ENCODE results near the gene CTNND2. TPM values are rescaled to one million over a fixed set of nuclear protein-coding genes. Genes with fewer than 3 reads are reported as not detected.

Gene CTNND2
- total and polyA plus RNA-seq, 10 donors: 0.93 to 51.0 (median 21.5) TPM

DNA sequence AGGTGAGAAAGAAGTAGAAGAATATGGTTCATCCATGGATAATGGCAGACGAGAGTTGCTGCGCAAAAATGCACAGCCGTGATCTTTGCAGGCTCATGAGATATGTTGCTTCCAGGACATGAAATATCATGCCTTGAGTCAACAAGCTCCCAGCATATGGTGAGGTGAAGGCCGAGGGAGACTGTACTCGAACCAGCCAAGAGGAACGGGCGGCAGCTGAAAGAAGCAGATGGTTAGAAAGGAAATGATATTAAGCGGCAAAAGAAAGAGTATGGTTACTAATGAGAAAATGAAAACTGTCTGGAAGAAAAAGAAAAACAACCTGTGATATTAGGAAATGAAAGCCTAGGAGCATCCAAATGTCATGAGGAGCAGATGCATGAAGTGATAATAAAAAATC is 798.5 kb downstream of the CTNND2 start:
- peaks cover 0 to 7% (median 0%) of the 10 kb centered on the region in 6 donors for H3K36me3 ChIP-seq
- no peaks in the 10 kb centered on the region for H3K27me3 ChIP-seq (replicated peaks in 1 of 7)
- no peaks in the 10 kb centered on the region for H3K4me1 ChIP-seq
- no peak overlapping the region for H3K4me3 ChIP-seq
- H3K9me3 ChIP-seq: no peaks in the 10 kb centered on the region
- TF ChIP-seq POLR2AphosphoS5 (IDR thresholded peaks at IDR 0.05) (no peak), POLR2A (IDR thresholded peaks at IDR 0.05) (no peak)
- TF ChIP-seq, protein P1, sequence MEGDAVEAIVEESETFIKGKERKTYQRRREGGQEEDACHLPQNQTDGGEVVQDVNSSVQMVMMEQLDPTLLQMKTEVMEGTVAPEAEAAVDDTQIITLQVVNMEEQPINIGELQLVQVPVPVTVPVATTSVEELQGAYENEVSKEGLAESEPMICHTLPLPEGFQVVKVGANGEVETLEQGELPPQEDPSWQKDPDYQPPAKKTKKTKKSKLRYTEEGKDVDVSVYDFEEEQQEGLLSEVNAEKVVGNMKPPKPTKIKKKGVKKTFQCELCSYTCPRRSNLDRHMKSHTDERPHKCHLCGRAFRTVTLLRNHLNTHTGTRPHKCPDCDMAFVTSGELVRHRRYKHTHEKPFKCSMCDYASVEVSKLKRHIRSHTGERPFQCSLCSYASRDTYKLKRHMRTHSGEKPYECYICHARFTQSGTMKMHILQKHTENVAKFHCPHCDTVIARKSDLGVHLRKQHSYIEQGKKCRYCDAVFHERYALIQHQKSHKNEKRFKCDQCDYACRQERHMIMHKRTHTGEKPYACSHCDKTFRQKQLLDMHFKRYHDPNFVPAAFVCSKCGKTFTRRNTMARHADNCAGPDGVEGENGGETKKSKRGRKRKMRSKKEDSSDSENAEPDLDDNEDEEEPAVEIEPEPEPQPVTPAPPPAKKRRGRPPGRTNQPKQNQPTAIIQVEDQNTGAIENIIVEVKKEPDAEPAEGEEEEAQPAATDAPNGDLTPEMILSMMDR (IDR thresholded peaks at IDR 0.05 in 8 of 11, conservative IDR thresholded peaks at IDR 0.05 in 3 of 11): no peak
- no peak for DNase-seq
- WGBS, 5 donors: 90 to 96% (median 91%) methylated on average over 8 of the region's 8 CpGs
- intact Hi-C loops (cut with DNase I; ENCODE audit: low total_unique reads): no loop called here
- no peak overlapping the region for H3K27ac ChIP-seq

DNA sequence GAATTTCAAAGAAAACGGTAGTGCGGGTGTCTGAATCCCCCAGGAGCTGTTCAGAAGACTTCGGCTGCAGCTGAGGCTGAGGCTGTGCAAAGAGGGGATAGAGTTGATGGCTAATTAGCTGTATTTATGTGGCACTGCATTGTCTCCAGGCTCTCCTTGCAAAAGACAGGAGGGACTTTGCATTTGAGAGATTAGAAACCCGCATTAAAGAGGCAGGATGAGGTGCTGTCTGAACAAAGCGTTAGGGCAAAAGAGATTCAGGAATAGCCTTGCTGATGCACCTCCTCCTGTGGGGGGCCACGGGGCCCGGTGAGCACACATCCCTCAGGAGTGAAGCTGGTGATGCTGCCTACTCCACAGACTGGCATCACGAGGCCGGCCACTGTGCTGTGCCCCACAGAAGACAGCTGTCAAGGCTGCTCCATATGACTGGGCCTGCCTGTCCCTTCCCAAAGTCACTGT is 799.6 kb downstream of the CTNND2 start:
- Histone ChIP-seq H3K36me3 (no peaks in the 10 kb centered on the region), H3K9me3 (no peaks in the 10 kb centered on the region), H3K4me3 (no peak overlapping the region), H3K4me1 (peaks cover 0 to 5% (median 0%) of the 10 kb centered on the region in 6 donors), H3K27me3 (replicated peaks in 1 of 7) (no peaks in the 10 kb centered on the region), H3K27ac (no peak overlapping the region)
- intact Hi-C loops (cut with DNase I; ENCODE audit: low total_unique reads): no loop called here
- DNase-seq: no peak
- 86 to 93% (median 90%) methylated on average over 9 of the region's 9 CpGs for WGBS, 5 donors
- TF ChIP-seq POLR2AphosphoS5 (IDR thresholded peaks at IDR 0.05): no peak
- TF ChIP-seq, protein P1 (IDR thresholded peaks at IDR 0.05 in 8 of 11, conservative IDR thresholded peaks at IDR 0.05 in 3 of 11): no peak
- no peak for TF ChIP-seq POLR2A (IDR thresholded peaks at IDR 0.05)

DNA sequence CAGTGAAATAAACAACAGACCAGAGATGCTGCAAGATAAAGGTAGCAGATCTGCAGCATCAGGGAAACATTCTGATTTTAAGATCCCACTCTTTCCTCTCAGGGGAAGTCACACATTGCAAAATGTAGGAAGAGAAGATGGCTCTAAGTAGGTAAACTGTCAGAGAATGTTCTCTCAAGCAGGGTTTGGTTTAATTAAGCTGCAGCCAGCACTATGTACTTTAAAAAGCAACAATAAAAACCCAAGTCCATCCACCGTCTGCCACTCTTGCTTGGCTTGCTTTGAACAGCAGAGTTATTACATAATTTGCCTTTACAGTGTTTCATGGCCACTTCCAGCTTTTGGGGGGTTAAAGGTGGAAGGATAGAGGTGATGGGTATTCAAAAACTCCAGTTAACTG is 800.0 kb downstream of the CTNND2 start:
- Histone ChIP-seq H3K4me1 (peaks cover 0 to 5% (median 0%) of the 10 kb centered on the region in 6 donors), H3K36me3 (no peaks in the 10 kb centered on the region), H3K27ac (no peak overlapping the region), H3K4me3 (no peak overlapping the region), H3K9me3 (no peaks in the 10 kb centered on the region), H3K27me3 (replicated peaks in 1 of 7) (no peaks in the 10 kb centered on the region)
- intact Hi-C loops (cut with DNase I; ENCODE audit: low total_unique reads): no loop called here
- no peak for DNase-seq
- TF ChIP-seq, protein P1 (IDR thresholded peaks at IDR 0.05 in 8 of 11, conservative IDR thresholded peaks at IDR 0.05 in 3 of 11): no peak
- TF ChIP-seq POLR2AphosphoS5 (IDR thresholded peaks at IDR 0.05) (no peak), POLR2A (IDR thresholded peaks at IDR 0.05) (no peak)
- WGBS, 5 donors: 83 to 94% (median 91%) methylated on average over 1 of the region's 1 CpG

- Histone ChIP-seq H3K9me3 (peaks cover 0 to 20% (median 10%) of the 10 kb centered on the region in 8 donors), H3K36me3 (no peaks in the 10 kb centered on the region), H3K4me1 (no peaks in the 10 kb centered on the region), H3K27me3 (replicated peaks in 1 of 7) (no peaks in the 10 kb centered on the region), H3K4me3 (no peak overlapping the region), H3K27ac (no peak overlapping the region)
- TF ChIP-seq, protein P1 (IDR thresholded peaks at IDR 0.05 in 8 of 11, conservative IDR thresholded peaks at IDR 0.05 in 3 of 11): no peak
- TF ChIP-seq POLR2A (IDR thresholded peaks at IDR 0.05) (no peak), POLR2AphosphoS5 (IDR thresholded peaks at IDR 0.05) (no peak)
- intact Hi-C loops (cut with DNase I; ENCODE audit: low total_unique reads): no loop called here
- 27 to 52% (median 45%) methylated on average over 3 of the region's 3 CpGs for WGBS, 5 donors
- no peak for DNase-seq
Observed at GRCh38 chr5:11084111-11084510, 820.1 kb downstream of the CTNND2 start.
